ENCODE data around the gene KDM1B. TPM values are rescaled to one million over a fixed set of nuclear protein-coding genes. Genes with fewer than 3 reads are reported as not detected.

KDM1B gene
- total RNA-seq, 1 donor from 2014 or later = 16.9 TPM

DNA sequence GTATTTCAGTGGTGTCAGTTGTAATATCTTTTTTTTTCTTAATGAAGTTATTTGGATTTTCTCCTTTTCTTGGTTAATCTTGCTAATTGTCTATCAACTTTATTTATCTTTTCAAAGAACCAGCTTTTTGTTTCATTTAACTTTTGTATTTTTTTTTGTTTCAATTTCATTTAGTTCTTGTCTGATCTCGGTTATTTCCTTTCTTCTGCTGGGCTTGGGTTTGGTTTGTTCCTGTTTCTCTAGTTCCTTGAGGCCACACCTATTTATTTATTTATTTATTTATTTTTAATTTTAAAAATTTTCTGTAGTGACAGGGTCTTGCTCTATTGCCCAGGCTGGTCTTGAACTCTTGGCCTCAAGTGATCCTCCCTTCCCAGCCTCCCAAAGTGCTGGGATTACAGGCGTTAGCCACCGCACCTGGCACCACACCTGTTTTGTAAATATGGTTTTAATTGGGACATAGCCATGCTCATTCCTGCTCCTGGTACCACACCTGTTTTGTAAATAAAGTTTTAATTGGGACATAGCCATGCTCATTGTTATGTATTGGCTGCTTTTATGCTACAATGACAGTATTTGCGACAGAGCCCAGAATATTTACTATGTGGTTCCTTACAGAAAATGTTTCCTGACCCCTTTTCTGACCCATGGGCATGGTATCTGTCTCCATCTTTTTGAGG is 22.2 kb downstream of the KDM1B start:
- TF ChIP-seq EZH2phosphoT487 (IDR thresholded peaks at IDR 0.05) (no peak), CTCF (IDR thresholded peaks at IDR 0.05) (no peak), EZH2 (IDR thresholded peaks at IDR 0.05) (no peak)
- no peak for DNase-seq (ENCODE audit: low spot score)
- no peak overlapping the region for H3K4me3 Mint-ChIP-seq

DNA sequence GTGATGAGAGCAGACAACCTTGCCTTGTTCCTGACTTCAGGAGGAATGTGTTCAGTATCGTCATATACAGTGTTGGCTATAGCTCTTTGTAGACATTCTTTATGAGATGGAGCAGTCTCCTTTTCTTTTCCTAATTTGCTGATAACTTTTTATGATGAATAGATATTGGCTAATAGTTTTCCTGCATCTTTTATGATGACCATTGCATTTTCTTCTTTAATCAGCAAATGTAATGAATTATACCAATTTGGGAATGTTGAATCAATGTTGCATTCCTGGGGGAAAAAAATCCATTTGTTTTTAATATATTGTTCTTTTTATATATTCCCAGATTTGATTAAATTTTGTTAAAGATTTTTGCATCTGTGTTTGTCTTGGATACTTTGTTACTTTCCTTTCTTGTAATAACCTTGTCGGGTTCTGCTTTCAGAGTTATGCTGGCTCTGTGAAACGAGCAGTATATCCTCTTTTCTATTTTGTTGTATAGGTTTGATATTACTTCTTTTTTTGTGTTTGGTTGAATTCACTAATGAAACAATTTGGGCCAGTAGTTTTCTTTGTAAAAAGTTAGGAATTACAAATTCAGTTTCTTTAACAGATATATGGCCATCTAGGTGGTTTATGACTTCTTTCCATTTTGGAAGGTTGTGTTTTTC is 23.9 kb downstream of the KDM1B start:
- Mint-ChIP-seq H3K9me3 (peaks cover 2% of the 10 kb centered on the region), H3K36me3 (peaks cover 24% of the 10 kb centered on the region), H3K27ac (no peak overlapping the region), H3K4me3 (no peak overlapping the region), H3K27me3 (ENCODE audit: insufficient read depth, low read depth) (no peaks in the 10 kb centered on the region), H3K4me1 (no peaks in the 10 kb centered on the region)
- no peak for DNase-seq (ENCODE audit: low spot score)
- H2AFZ ChIP-seq (replicated peaks) = no peak overlapping the region
- no peak overlapping the region for H3K27ac ChIP-seq
- no peaks in the 10 kb centered on the region for H3K36me3 ChIP-seq
- no peaks in the 10 kb centered on the region for H3F3A ChIP-seq (ENCODE audit: low read depth)
- no peak overlapping the region for H3K4me2 ChIP-seq
- no peaks in the 10 kb centered on the region for H3K9me3 ChIP-seq (ENCODE audit: low read depth)
- H3K79me2 ChIP-seq (ENCODE audit: low read depth) = no peaks in the 10 kb centered on the region
- H3K9ac ChIP-seq = no peak overlapping the region
- no peaks in the 10 kb centered on the region for H3K4me1 ChIP-seq
- no peak overlapping the region for H3K4me3 ChIP-seq
- TF ChIP-seq CTCF (IDR thresholded peaks at IDR 0.05) = no peak
- TF ChIP-seq EZH2phosphoT487 (IDR thresholded peaks at IDR 0.05) = no peak
- TF ChIP-seq EZH2 (IDR thresholded peaks at IDR 0.05) = no peak
- no peaks in the 10 kb centered on the region for H4K20me1 ChIP-seq (ENCODE audit: low read depth)
- H3K27me3 ChIP-seq = no peaks in the 10 kb centered on the region

More for the DNA sequence above, 22.2 kb downstream of the KDM1B start:
- Mint-ChIP-seq H3K9me3 (peaks cover 2% of the 10 kb centered on the region), H3K36me3 (peaks cover 30% of the 10 kb centered on the region), H3K4me1 (no peaks in the 10 kb centered on the region), H3K27ac (no peak overlapping the region), H3K27me3 (ENCODE audit: insufficient read depth, low read depth) (no peaks in the 10 kb centered on the region)
- H3K9me3 ChIP-seq (ENCODE audit: low read depth) = no peaks in the 10 kb centered on the region
- no peaks in the 10 kb centered on the region for H3F3A ChIP-seq (ENCODE audit: low read depth)
- no peak overlapping the region for H2AFZ ChIP-seq (replicated peaks)
- no peaks in the 10 kb centered on the region for H3K4me1 ChIP-seq
- no peak overlapping the region for H3K4me3 ChIP-seq
- H3K79me2 ChIP-seq (ENCODE audit: low read depth) = no peaks in the 10 kb centered on the region
- H3K27me3 ChIP-seq = no peaks in the 10 kb centered on the region
- H3K4me2 ChIP-seq = no peak overlapping the region
- H3K9ac ChIP-seq = no peak overlapping the region
- no peaks in the 10 kb centered on the region for H3K36me3 ChIP-seq
- no peak overlapping the region for H3K27ac ChIP-seq
- H4K20me1 ChIP-seq (ENCODE audit: low read depth) = no peaks in the 10 kb centered on the region

DNA sequence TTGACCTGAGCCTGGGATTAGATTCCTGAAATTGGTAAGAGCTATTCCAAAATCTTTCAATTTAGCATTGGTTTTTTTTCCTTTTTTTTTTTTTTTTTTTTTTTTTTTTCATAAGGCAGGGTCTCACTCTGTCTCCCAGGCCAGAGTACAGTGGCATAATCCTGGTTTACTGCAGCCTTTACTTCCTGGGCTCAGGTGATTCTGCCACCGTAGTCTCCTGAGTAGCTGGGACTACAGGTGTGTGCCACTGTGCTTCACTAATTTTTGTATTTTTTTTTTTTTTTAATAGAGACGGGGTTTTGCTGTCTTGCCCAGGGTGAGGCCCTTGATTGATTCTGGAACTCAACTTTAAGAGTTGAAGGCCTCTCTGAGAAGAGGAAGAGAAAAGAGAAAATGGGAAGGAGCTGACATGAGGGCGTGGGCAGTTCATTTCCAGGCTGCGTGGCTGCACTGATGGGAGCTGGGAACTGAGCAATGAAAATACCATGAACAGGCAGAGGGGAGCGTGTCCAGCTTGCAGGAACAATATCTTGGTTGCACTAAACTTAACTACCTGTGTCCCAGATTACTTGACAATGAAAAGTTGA is 24.6 kb downstream of the KDM1B start:
- Histone ChIP-seq H3K36me3 (no peaks in the 10 kb centered on the region), H3K79me2 (ENCODE audit: low read depth) (no peaks in the 10 kb centered on the region), H3K27ac (no peak overlapping the region), H3K4me2 (no peak overlapping the region), H3K9me3 (ENCODE audit: low read depth) (no peaks in the 10 kb centered on the region), H3K4me1 (no peaks in the 10 kb centered on the region), H2AFZ (replicated peaks) (no peak overlapping the region), H3F3A (ENCODE audit: low read depth) (no peaks in the 10 kb centered on the region), H4K20me1 (ENCODE audit: low read depth) (no peaks in the 10 kb centered on the region), H3K9ac (no peak overlapping the region), H3K27me3 (no peaks in the 10 kb centered on the region), H3K4me3 (no peak overlapping the region)
- no peaks in the 10 kb centered on the region for H3K27me3 Mint-ChIP-seq (ENCODE audit: insufficient read depth, low read depth)
- no peak overlapping the region for H3K4me3 Mint-ChIP-seq
- peaks cover 2% of the 10 kb centered on the region for H3K4me1 Mint-ChIP-seq
- peaks cover 20% of the 10 kb centered on the region for H3K36me3 Mint-ChIP-seq
- DNase-seq (ENCODE audit: low spot score) = no peak
- H3K27ac Mint-ChIP-seq = peak overlapping the region; percentile 10
- TF ChIP-seq EZH2 (IDR thresholded peaks at IDR 0.05) (no peak), EZH2phosphoT487 (IDR thresholded peaks at IDR 0.05) (no peak), CTCF (IDR thresholded peaks at IDR 0.05) (no peak)
- peaks cover 2% of the 10 kb centered on the region for H3K9me3 Mint-ChIP-seq

Data from neural progenitor cell (in vitro differentiated cells).